HEK293 (cell line): Measurements from ENCODE around the gene CFAP299.

Experiments
- ELK4 ChIP-seq: IDR thresholded peaks from 2 replicates; pipeline ENCODE4 v1.6.1; 2011; ENCODE audit warnings: mild to moderate bottlenecking, low read depth, low read length, borderline replicate concordance
- GLI2 ChIP-seq: fragments of 450-650 bp; formaldehyde crosslinking; IDR thresholded peaks from 2 replicates; pipeline ENCODE4; 2017; ENCODE audit warnings: missing biosample characterization, missing genetic modification characterization, low read depth, borderline replicate concordance
- GLIS1 ChIP-seq: fragments of 450-650 bp; formaldehyde crosslinking; IDR thresholded peaks from 2 replicates; pipeline ENCODE4 v1.5.1; 2016; ENCODE audit warnings: missing biosample characterization, missing genetic modification characterization
- HOXD13 ChIP-seq: sonication (generic); formaldehyde crosslinking; IDR thresholded peaks from 2 replicates; pipeline ENCODE4 v1.8.0; 2022; ENCODE audit warnings: missing genetic modification reagents, borderline replicate concordance
- MZF1 ChIP-seq: fragments of 450-650 bp; formaldehyde crosslinking; IDR thresholded peaks from 2 replicates; pipeline ENCODE4 v1.5.1; 2017; ENCODE audit warnings: missing biosample characterization, missing genetic modification characterization, borderline replicate concordance
- PBX3 ChIP-seq: sonication (generic); formaldehyde crosslinking; IDR thresholded peaks from 2 replicates; pipeline ENCODE4 v1.8.1; 2022; ENCODE audit warnings: mild to moderate bottlenecking, moderate library complexity, missing genetic modification reagents
- PRDM1 ChIP-seq: fragments of 450-650 bp; formaldehyde crosslinking; IDR thresholded peaks from 2 replicates; pipeline ENCODE4; 2016; ENCODE audit warnings: missing biosample characterization, missing genetic modification characterization
- WT1 ChIP-seq: fragments of 450-650 bp; formaldehyde crosslinking; IDR thresholded peaks from 2 replicates; pipeline ENCODE4 v1.5.1; 2016; ENCODE audit warnings: missing biosample characterization, missing genetic modification characterization
- ZBTB26 ChIP-seq: fragments of 450-650 bp; formaldehyde crosslinking; optimal IDR thresholded peaks from 2 replicates; pipeline ENCODE3; 2016; ENCODE audit warnings: missing biosample characterization, mild to moderate bottlenecking, missing genetic modification characterization
- ZNF121 ChIP-seq: fragments of 450-650 bp; formaldehyde crosslinking; IDR thresholded peaks from 2 replicates; pipeline ENCODE4 v1.5.1; 2016; ENCODE audit warnings: missing biosample characterization, missing genetic modification characterization
- ZNF132 ChIP-seq: fragments of 450-650 bp; formaldehyde crosslinking; IDR thresholded peaks from 2 replicates; pipeline ENCODE4 v1.5.1; 2017; ENCODE audit warnings: missing biosample characterization, missing genetic modification characterization, borderline replicate concordance
- ZNF138 ChIP-seq: fragments of 450-650 bp; formaldehyde crosslinking; IDR thresholded peaks from 2 replicates; pipeline ENCODE4 v1.5.1; 2016; ENCODE audit warnings: missing biosample characterization, missing genetic modification characterization, borderline replicate concordance
- ZNF155 ChIP-seq: fragments of 450-650 bp; formaldehyde crosslinking; IDR thresholded peaks from 2 replicates; pipeline ENCODE4 v1.5.1; 2016; ENCODE audit warnings: missing biosample characterization, missing genetic modification characterization
- ZNF18 ChIP-seq: fragments of 450-650 bp; formaldehyde crosslinking; IDR thresholded peaks from 2 replicates; pipeline ENCODE4 v1.5.1; 2016; ENCODE audit warnings: missing biosample characterization, missing genetic modification characterization
- ZNF202 ChIP-seq: fragments of 450-650 bp; formaldehyde crosslinking; IDR thresholded peaks from 2 replicates; pipeline ENCODE4 v1.5.1; 2016; ENCODE audit warnings: missing biosample characterization, missing genetic modification characterization, borderline replicate concordance
- ZNF266 ChIP-seq: fragments of 450-650 bp; formaldehyde crosslinking; IDR thresholded peaks from 2 replicates; pipeline ENCODE4 v1.5.1; 2016; ENCODE audit warnings: missing biosample characterization, missing genetic modification characterization, low read depth
- ZNF324 ChIP-seq: fragments of 450-650 bp; formaldehyde crosslinking; IDR thresholded peaks from 2 replicates; pipeline ENCODE4 v1.5.1; 2016; ENCODE audit warnings: missing biosample characterization, missing genetic modification characterization
- ZNF350 ChIP-seq: fragments of 450-650 bp; formaldehyde crosslinking; IDR thresholded peaks from 2 replicates; pipeline ENCODE4 v1.5.0; 2017; ENCODE audit warnings: missing biosample characterization, mild to moderate bottlenecking, missing genetic modification characterization
- ZNF501 ChIP-seq: fragments of 450-650 bp; formaldehyde crosslinking; IDR thresholded peaks from 2 replicates; pipeline ENCODE4 v1.5.1; 2016; ENCODE audit warnings: missing biosample characterization, missing genetic modification characterization
- ZNF544 ChIP-seq: fragments of 450-650 bp; formaldehyde crosslinking; IDR thresholded peaks from 2 replicates; pipeline ENCODE4 v1.5.0; 2017; ENCODE audit warnings: missing biosample characterization, missing genetic modification characterization
- ZNF560 ChIP-seq: fragments of 450-650 bp; formaldehyde crosslinking; IDR thresholded peaks from 2 replicates; pipeline ENCODE4 v1.5.1; 2017; ENCODE audit warnings: missing biosample characterization, missing genetic modification characterization, borderline replicate concordance
- ZNF596 ChIP-seq: fragments of 450-650 bp; IDR thresholded peaks from 2 replicates; pipeline ENCODE4 v1.5.0; 2018; ENCODE audit warnings: missing biosample characterization, mild to moderate bottlenecking, missing genetic modification characterization, moderate library complexity
- ZNF629 ChIP-seq: fragments of 450-650 bp; formaldehyde crosslinking; IDR thresholded peaks from 2 replicates; pipeline ENCODE4 v1.5.1; 2017; ENCODE audit warnings: missing biosample characterization, missing genetic modification characterization
- ZNF658 ChIP-seq: fragments of 450-650 bp; formaldehyde crosslinking; IDR thresholded peaks from 2 replicates; pipeline ENCODE4; 2016; ENCODE audit warnings: missing biosample characterization, missing genetic modification characterization
- ZNF670 ChIP-seq: fragments of 450-650 bp; formaldehyde crosslinking; IDR thresholded peaks from 2 replicates; pipeline ENCODE4 v1.5.1; 2016; ENCODE audit warnings: missing biosample characterization, missing genetic modification characterization, low read depth
- ZNF677 ChIP-seq: fragments of 450-650 bp; IDR thresholded peaks from 2 replicates; pipeline ENCODE4 v1.5.0; 2018; ENCODE audit warnings: missing biosample characterization, mild to moderate bottlenecking, missing genetic modification characterization, moderate library complexity
- ZNF785 ChIP-seq: fragments of 450-650 bp; formaldehyde crosslinking; IDR thresholded peaks from 2 replicates; pipeline ENCODE4 v1.5.1; 2016; ENCODE audit warnings: missing biosample characterization, missing genetic modification characterization
- ZNF791 ChIP-seq: fragments of 450-650 bp; formaldehyde crosslinking; IDR thresholded peaks from 2 replicates; pipeline ENCODE4 v1.5.1; 2016; ENCODE audit warnings: missing biosample characterization, missing genetic modification characterization
- ZNF843 ChIP-seq: fragments of 450-650 bp; formaldehyde crosslinking; IDR thresholded peaks from 2 replicates; pipeline ENCODE4 v1.5.1; 2016; ENCODE audit warnings: missing biosample characterization, missing genetic modification characterization
- ZSCAN5A ChIP-seq: fragments of 450-650 bp; formaldehyde crosslinking; IDR thresholded peaks from 2 replicates; pipeline ENCODE4 v1.5.1; 2016; ENCODE audit warnings: missing biosample characterization, missing genetic modification characterization

The CFAP299 gene

GRCh38 chr4:80307183-80307735 is 28.3 kb upstream of the CFAP299 start (continued):
- TF ChIP-seq ZSCAN5A (no peak), ZBTB26 (tag by site-specific recombination) (no peak), ZNF544 (no peak), ZNF658 (tag by site-specific recombination) (no peak), ZNF843 (tag by site-specific recombination) (peak; percentile 100), ZNF350 (no peak), ZNF202 (no peak), ZNF138 (tag by site-specific recombination) (no peak), ZNF121 (no peak), ZNF791 (tag by site-specific recombination) (no peak), ELK4 (no peak), GLI2 (tag by site-specific recombination) (peak; percentile 99), PRDM1 (tag by site-specific recombination) (peak; percentile 48), ZNF501 (tag by site-specific recombination) (peak; percentile 79; the same call in 1 of the 2 replicates), ZNF677 (tag by site-specific recombination) (no peak), WT1 (tag by site-specific recombination) (peak; percentile 97), ZNF18 (tag by site-specific recombination) (peak; percentile 87), MZF1 (tag by site-specific recombination) (peak; percentile 85), ZNF324 (tag by site-specific recombination) (peak; percentile 84; the same call in 1 of the 2 replicates), ZNF596 (tag by site-specific recombination) (peak; percentile 68), ZNF629 (tag by site-specific recombination) (peak; percentile 92), ZNF560 (tag by site-specific recombination) (no peak), PBX3 (CRISPR knock-in tag) (no peak), HOXD13 (CRISPR knock-in tag) (peak; percentile 76; the same call in 1 of the 2 replicates), ZNF132 (tag by site-specific recombination) (no peak), GLIS1 (tag by site-specific recombination) (peak; percentile 78), ZNF670 (tag by site-specific recombination) (no peak), ZNF155 (no peak), ZNF785 (tag by site-specific recombination) (no peak), ZNF266 (tag by site-specific recombination) (no peak)
